ENCODE results near the gene LRRC15. TPM values are rescaled to one million over a fixed set of nuclear protein-coding genes. Genes with fewer than 3 reads are reported as not detected.

LRRC15 gene
- total RNA-seq, 1 experiment from 2014 or later, result not detected

GRCh38 chr3:194321693-194322640 is 47.6 kb downstream of the LRRC15 start:
- ChIA-PET CTCF (interaction anchor here (0.6 to 1.3 kb wide), 2 partner anchors 12 to 13 kb away, joined by 6 to 9 read pairs; no protein-coding TSS in a partner anchor), POLR2A (ENCODE audit: unreplicated experiment) (interaction anchor here (0.5 to 1.2 kb wide), 16 partner anchors 25 to 1021 kb away, joined by 3 to 39 read pairs (median 4); partner anchors contain the start of gene HES1)
- no peaks in the 10 kb centered on the region for H3K27me3 ChIP-seq (ENCODE audit: insufficient read depth, low read depth)
- BruUV-seq (replicated peaks), result TSS peak; percentile 50
- TF ChIP-seq EZH2 (IDR thresholded peaks at IDR 0.05; ENCODE audit: low read depth) (no peak), CTCF (conservative IDR thresholded peaks at IDR 0.05) (peak; percentile 34; the same call in 1 of the 2 replicates)
- H3K27ac ChIP-seq, result peak overlapping the region; percentile 98
- no peaks in the 10 kb centered on the region for H3K9me2 ChIP-seq (ENCODE audit: insufficient read depth)
- peaks cover 24% of the 10 kb centered on the region for H3K9me3 ChIP-seq (ENCODE audit: insufficient read depth, low read depth)
- peaks cover 41% of the 10 kb centered on the region for H3K79me2 ChIP-seq (ENCODE audit: low read depth)
- peak; percentile 75 to 85 for DNase-seq
- peaks cover 32% of the 10 kb centered on the region for H3K36me3 ChIP-seq (ENCODE audit: low read depth)
- H3K4me3 ChIP-seq, result peak overlapping the region; percentile 74
- H3F3A ChIP-seq (ENCODE audit: insufficient read depth, low read depth), result peaks cover 79% of the 10 kb centered on the region
- peak overlapping the region; percentile 86 for H3K4me2 ChIP-seq
- no peaks in the 10 kb centered on the region for H4K20me1 ChIP-seq (ENCODE audit: insufficient read depth)
- peaks cover 39% of the 10 kb centered on the region for H3K4me1 ChIP-seq (replicated peaks; ENCODE audit: insufficient read depth)
- intact Hi-C loops (cut with micrococcal nuclease; ENCODE audit: unreplicated experiment), result loop anchor here (1.0 to 5.0 kb wide), 10 partner anchors 25 to 730 kb away; partner anchors contain the start of gene OPA1
- H2AFZ ChIP-seq, result no peak overlapping the region

- Histone ChIP-seq H3K4me1 (replicated peaks; ENCODE audit: insufficient read depth) (peaks cover 47% of the 10 kb centered on the region), H3K9me3 (ENCODE audit: insufficient read depth, low read depth) (peaks cover 24% of the 10 kb centered on the region), H3K4me3 (peak overlapping the region; percentile 74), H3K4me2 (peak overlapping the region; percentile 86), H3F3A (ENCODE audit: insufficient read depth, low read depth) (peaks cover 78% of the 10 kb centered on the region), H3K27me3 (ENCODE audit: insufficient read depth, low read depth) (no peaks in the 10 kb centered on the region), H3K9me2 (ENCODE audit: insufficient read depth) (no peaks in the 10 kb centered on the region), H4K20me1 (ENCODE audit: insufficient read depth) (no peaks in the 10 kb centered on the region), H3K27ac (peak overlapping the region; percentile 98), H3K79me2 (ENCODE audit: low read depth) (peaks cover 41% of the 10 kb centered on the region), H3K36me3 (ENCODE audit: low read depth) (peaks cover 32% of the 10 kb centered on the region), H2AFZ (no peak overlapping the region)
- no TSS peak for BruUV-seq (replicated peaks)
- intact Hi-C loops (cut with micrococcal nuclease; ENCODE audit: unreplicated experiment), result loop anchor here (5.0 kb wide), 2 partner anchors 248 to 728 kb away; partner anchors contain the start of gene OPA1
- TF ChIP-seq EZH2 (IDR thresholded peaks at IDR 0.05; ENCODE audit: low read depth) (no peak), CTCF (conservative IDR thresholded peaks at IDR 0.05) (no peak)
- POLR2A ChIA-PET (ENCODE audit: unreplicated experiment), result interaction anchor here (0.6 kb wide), 1 partner anchor 565 kb away, joined by 4 read pairs; no protein-coding TSS in a partner anchor
- CTCF ChIA-PET, result interaction anchor here (0.6 kb wide), 1 partner anchor 244 kb away, joined by 3 read pairs; no protein-coding TSS in a partner anchor
- DNase-seq, result no peak
These were observed 48.7 kb downstream of the LRRC15 start for GRCh38 chr3:194320744-194321243.

- H3K4me2 ChIP-seq, result peak overlapping the region; percentile 86
- peaks cover 24% of the 10 kb centered on the region for H3K9me3 ChIP-seq (ENCODE audit: insufficient read depth, low read depth)
- no peak overlapping the region for H2AFZ ChIP-seq
- POLR2A ChIA-PET (ENCODE audit: unreplicated experiment), result interaction anchor here (0.6 kb wide), 1 partner anchor 564 kb away, joined by 4 read pairs; no protein-coding TSS in a partner anchor
- no peaks in the 10 kb centered on the region for H3K27me3 ChIP-seq (ENCODE audit: insufficient read depth, low read depth)
- intact Hi-C loops (cut with micrococcal nuclease; ENCODE audit: unreplicated experiment), result loop anchor here (5.0 kb wide), 2 partner anchors 248 to 728 kb away; partner anchors contain the start of gene OPA1
- CTCF ChIA-PET, result no interaction called here
- H3K4me3 ChIP-seq, result peak overlapping the region; percentile 74; the same call in 1 of the 2 replicates
- TF ChIP-seq CTCF (conservative IDR thresholded peaks at IDR 0.05) (no peak), EZH2 (IDR thresholded peaks at IDR 0.05; ENCODE audit: low read depth) (no peak)
- H3K9me2 ChIP-seq (ENCODE audit: insufficient read depth), result no peaks in the 10 kb centered on the region
- no TSS peak for BruUV-seq (replicated peaks)
- H3F3A ChIP-seq (ENCODE audit: insufficient read depth, low read depth), result peaks cover 71% of the 10 kb centered on the region
- H3K36me3 ChIP-seq (ENCODE audit: low read depth), result peaks cover 32% of the 10 kb centered on the region
- H3K4me1 ChIP-seq (replicated peaks; ENCODE audit: insufficient read depth), result peaks cover 49% of the 10 kb centered on the region
- H3K27ac ChIP-seq, result no peak overlapping the region
- H3K79me2 ChIP-seq (ENCODE audit: low read depth), result peaks cover 41% of the 10 kb centered on the region
- H4K20me1 ChIP-seq (ENCODE audit: insufficient read depth), result no peaks in the 10 kb centered on the region
- no peak for DNase-seq
These were observed 49.4 kb downstream of the LRRC15 start for GRCh38 chr3:194320100-194320499.

Measured in PC-9 (cell line).